ENCODE data around the gene ASIC1.

Gene ASIC1

GRCh38 chr12:50110762-50111351, 53.5 kb downstream of the ASIC1 start:
- DNase-seq: no peak

DNA sequence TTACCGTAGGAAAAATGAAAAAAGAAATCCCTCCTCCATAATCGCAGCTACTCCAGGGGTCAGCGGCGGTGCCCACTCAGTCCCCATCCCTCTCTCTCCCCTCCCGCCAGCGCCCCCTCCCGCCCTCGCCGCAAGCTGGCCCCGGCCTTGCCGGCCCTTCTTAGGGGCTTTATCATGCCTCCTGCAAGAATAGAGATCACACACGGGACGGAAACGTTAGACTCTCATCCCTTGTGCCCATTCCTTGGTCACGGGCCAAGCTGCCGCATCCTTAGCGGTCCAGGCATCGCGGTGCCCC, 53.9 kb downstream of the ASIC1 start:
- no peak for DNase-seq

DNA sequence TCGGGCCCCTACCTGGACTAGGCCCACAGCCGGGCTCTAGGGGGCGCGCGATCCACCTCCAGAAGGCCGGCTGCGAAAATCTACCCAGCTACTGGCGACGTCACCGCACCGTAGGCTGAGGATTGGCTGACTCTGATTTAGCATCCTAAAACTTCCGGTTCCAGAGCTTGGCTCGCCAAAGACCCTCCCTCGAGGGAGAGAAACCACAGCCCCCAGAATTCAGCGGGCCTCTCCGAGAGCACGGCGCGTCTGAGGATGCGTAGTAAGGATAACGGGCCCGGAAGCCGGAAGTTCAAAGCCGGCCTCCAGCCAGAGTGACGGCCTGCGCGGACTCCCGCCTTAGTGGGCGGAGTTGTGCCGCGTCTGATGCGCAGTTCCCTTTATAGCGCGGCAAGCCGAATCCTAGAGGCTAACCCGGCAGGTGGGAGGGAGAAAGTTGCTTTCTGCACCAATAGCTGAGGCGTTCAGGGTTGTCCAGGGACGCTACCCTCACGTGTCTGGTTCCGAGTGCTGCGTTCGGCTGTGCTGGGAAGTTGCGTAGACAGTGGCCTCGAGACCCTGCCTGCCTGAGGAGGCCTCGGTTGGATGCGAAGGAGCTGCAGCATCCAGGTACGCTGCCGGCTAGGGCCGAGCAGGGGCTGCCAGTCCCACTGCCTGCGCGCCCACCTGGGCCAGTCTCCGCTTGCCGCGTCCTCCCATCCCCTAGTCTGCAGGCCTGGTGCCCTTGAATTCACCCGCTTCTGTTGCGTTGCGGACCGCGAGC, 54.5 kb downstream of the ASIC1 start, which contains the start of gene COX14:
COX14 (plus strand) TSS at position 544 of the 763 bp plus-strand sequence. CDS start 7,808 bp downstream, outside the sequence.
- peak; percentile 94 for DNase-seq

- DNase-seq: no peak
These were observed 55.2 kb downstream of the ASIC1 start for GRCh38 chr12:50112456-50113218.

GRCh38 chr12:50117057-50117622, 59.7 kb downstream of the ASIC1 start:
- DNase-seq: no peak

DNA sequence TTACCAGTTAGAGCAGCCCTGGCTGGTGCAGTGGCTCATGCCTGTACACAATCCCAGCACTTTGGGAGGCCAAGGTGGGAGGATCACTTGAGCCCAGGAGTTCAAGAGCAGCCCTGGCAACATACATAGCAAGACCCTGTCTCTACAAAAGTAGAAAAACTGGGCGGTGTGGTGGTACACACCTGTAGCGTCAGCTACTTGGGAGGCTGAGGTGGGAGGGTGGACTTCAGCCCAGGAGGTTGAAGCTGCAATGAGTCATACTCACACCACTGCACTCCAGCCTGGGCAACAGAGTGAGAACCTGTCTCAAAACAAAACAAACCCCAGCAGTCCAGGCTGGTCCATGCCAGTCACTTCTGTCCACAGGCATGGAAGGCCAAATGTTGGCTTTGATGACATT, 62.0 kb downstream of the ASIC1 start:
- no peak for DNase-seq

GRCh38 chr12:50120521-50120920, 63.1 kb downstream of the ASIC1 start:
- no peak for DNase-seq

- no peak for DNase-seq
These were observed 63.6 kb downstream of the ASIC1 start for GRCh38 chr12:50120953-50121352.

DNA sequence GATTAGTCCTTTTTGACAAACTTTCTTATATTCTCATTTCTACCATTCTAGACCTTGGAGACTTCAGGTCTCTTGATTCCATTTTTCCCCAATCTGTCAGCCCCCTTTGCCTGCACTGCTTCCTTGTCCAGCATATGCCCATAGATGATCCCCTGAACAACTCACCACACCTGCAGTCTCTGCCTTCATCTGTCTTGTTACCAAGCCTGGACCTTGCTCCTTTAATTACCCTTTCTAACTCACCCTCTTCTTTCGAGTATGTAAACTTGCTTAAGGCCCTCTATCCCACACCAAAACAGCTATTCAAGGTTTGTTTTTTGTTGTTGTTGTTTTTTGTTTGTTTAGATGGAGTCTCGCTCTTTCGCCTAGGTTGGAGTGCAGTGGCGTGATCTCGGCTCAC, 64.2 kb downstream of the ASIC1 start:
- no peak for DNase-seq

DNA sequence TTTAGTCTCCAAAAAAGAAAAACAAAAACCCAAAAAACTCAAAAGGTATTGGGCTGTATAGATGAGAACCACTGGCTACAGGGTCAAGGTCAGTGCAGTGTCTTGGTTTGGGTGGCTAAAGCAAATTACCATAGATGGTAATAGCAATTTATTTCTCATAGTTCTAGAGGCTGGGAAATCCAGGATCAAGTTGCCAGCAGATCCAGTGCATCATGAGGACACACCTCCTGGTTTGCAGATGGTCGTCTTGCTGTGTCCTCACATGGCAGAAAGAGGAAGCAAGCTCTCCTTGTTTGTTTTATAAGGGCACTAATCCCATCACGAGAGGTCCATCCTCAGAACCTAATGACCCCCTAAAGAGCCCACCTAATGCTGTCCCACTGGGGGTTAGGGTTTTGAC, 65.8 kb downstream of the ASIC1 start:
- no peak for DNase-seq

GRCh38 chr12:50127546-50127945, 70.2 kb downstream of the ASIC1 start:
- DNase-seq: peak; percentile 4

DNA sequence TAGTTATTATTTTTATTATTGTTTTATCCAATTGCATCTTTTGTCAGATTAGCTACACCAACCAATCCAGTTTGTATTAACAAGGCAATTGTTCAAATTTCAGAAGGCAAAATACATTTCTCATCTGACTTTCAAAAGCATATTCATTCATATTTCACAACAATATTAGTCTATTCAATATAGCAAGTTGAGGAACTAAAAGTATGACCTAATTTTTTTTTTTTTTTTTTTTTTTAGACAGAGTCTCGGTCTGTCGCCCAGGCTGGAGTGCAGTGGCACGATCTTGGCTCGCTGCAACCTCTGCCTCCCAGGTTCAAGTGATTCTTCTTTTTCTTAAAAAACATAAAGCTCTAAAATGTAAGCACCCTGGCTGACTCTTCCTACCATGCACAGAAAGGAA, 71.9 kb downstream of the ASIC1 start:
- DNase-seq: no peak

- no peak for DNase-seq
These were observed 75.2 kb downstream of the ASIC1 start for GRCh38 chr12:50132505-50133135.
